Measurements from ENCODE around the gene LIN28B.
"Not testable (repeated sequence)": the region's sequence is repeated elsewhere in the genome, so short reads cannot be mapped to it uniquely, and the experiment has no call there.

LIN28B gene, protein sequence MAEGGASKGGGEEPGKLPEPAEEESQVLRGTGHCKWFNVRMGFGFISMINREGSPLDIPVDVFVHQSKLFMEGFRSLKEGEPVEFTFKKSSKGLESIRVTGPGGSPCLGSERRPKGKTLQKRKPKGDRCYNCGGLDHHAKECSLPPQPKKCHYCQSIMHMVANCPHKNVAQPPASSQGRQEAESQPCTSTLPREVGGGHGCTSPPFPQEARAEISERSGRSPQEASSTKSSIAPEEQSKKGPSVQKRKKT

GRCh38 chr6:104956731-104957294 lies at the start of gene LIN28B:
Gene LIN28B (plus strand): TSS chr6:104957107. CDS start chr6:104957251, 144 bp downstream.
- DNase-seq, result no peak

GRCh38 chr6:104908031-104908887 lies 48.6 kb upstream of the LIN28B start:
- no peak for DNase-seq

- DNase-seq, result no peak
Observed at GRCh38 chr6:104908888-104909525, 47.9 kb upstream of the LIN28B start.

- DNase-seq, result no peak
Observed at GRCh38 chr6:104921896-104922295, 35.0 kb upstream of the LIN28B start.

DNA sequence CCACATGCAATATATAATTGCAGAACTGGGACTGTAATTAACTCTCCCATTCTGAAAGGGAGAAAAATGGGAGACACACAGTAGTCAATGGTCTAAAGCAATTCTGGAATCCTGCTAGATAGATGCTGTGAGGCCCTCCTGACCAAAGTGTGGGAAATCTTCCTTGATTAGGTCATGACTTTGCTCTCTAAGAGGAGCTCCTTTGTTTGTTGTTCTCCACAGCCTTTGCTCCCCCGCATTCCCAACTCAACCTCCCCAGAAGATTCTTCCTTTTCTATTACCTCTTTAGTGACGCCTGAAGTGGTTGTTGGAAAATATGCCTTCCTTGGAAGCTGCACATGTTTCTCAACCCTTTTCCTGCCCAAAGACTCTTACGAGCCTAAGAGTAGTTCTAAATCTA lies 28.8 kb upstream of the LIN28B start:
- DNase-seq, result no peak

DNA sequence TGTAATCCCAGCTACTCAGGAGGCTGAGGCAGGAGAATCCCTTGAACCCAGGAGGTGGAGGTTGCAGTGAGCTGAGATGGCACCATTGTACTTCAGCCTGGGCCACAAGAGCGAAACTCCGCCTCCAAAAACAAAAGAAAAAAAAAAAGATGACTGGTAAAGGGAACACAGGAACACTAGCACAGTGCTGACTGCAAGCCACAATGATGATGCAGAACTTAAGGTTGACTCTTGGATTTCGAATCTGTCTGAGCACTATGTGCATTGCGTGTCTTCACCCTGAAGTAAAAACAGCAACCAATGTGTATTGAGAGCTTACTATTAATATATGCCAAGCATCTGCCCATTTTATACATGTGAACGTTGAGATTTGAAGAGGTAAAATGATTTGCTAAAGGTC lies 27.6 kb upstream of the LIN28B start:
- DNase-seq, result no peak

GRCh38 chr6:104930939-104931338 lies 26.0 kb upstream of the LIN28B start:
- no peak for DNase-seq

DNA sequence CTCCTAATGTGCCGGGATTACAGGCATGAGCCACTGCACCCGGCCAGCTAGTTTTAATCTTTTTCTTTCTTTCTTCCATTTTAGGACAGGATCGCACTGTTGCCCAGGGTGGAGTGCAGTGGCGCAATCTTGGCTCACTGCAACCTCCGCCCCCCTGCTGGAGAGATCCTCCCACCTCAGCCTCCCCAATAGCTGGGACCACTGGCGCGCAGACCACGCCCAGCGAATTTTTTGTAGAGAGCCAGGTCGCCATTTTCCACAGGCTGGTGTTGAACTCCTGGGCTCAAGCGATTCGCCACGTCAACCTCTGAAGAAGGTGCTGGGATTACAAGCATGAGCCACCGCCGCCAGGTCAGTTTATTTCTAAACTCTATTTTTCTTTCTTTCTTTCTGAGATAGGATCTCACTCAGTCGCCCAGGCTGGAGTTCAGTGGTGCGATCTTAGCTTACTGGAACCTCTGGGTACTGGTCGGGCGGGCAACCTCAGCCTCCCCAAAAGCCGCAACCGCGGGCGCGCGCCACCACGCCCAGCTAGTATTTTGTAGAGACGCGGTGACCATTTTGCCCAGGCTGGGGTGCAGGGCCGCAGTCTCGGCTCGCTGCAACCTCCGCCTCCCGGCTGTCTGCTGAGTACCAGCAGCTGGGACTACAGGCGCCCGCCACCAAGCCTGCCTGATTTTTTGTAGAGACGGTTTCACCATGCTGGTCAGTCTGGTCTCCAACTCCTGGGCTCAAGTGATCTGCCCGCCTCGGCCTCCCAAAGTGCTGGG lies 20.0 kb upstream of the LIN28B start:
- DNase-seq, result no peak

DNA sequence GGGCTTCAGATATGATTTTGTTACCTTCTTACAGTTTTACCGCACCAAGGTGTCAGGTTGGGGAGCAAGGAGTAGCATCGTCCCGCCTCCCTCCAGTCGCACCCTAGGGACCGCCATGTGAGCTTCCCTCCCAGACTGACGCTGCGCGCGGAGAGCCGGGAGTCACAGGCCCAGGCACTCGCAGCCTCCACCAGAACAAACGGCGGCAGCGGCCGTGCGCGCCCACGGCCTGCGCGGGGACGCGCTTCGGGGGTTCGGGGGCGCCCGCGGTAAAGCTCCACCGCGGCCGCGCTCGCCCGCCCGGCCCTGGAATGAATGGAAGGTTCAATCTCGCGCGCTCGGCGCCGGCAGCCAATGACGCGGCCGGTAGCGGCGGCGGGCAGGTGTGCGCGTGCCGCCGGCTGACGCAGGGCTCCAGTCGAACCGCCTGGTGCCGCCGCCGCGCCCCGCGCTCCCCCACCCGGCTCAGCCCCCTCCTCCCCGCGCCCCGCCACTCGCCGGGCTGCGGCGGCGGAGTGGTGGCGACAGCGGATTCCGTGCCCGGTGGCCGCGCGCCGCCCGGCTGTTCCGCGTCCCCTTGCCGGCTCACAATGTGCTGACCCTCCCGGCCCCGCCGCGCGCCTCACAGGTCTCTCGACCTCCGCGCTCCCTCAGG lies 16.5 kb upstream of the LIN28B start:
- no peak for DNase-seq

GRCh38 chr6:104940893-104941728 lies 15.8 kb upstream of the LIN28B start:
- no peak for DNase-seq

- DNase-seq, result no peak
Observed at GRCh38 chr6:104941729-104942091, 15.2 kb upstream of the LIN28B start.

DNA sequence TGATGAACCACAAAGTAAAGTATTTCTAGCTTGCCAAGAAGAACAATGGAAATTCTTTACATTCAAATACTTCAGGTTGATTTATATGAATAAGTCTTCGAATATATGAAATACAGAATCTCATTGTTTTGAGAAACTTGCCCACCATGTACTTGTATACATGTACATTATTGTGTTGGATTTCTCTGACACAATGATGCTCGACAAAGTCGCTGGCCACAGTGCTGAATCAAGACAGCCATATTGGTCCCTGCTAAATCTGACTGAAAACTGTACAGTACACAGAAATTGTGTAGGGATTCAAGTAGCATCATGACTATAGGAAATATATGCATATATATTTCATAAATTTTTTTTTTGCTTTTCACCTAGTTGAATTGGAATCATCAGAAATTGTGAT lies 13.1 kb upstream of the LIN28B start:
- DNase-seq, result no peak

DNA sequence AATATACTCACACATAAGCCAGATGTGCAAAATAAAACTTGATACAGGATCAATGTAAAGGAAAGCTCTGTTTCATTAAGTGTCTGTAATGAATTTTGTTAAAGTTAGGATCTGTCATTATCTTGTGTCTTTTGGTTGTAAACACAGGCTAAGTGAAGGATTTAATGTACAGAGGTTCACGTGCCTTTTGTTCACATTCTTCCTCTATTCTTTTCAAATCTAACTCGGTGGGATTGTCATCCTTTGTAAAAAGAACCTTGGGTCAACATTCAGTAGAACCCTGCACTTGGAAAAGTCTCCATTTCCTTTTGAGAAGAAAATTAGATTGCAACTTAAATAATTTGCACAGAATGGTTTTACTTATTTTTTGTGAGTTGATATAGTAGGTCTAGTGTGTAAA lies 7.7 kb upstream of the LIN28B start:
- no peak for DNase-seq

GRCh38 chr6:104951677-104952076 lies 5.2 kb upstream of the LIN28B start:
- no peak for DNase-seq

- no peak for DNase-seq
Observed at GRCh38 chr6:104952911-104953399, 4.0 kb upstream of the LIN28B start.

DNA sequence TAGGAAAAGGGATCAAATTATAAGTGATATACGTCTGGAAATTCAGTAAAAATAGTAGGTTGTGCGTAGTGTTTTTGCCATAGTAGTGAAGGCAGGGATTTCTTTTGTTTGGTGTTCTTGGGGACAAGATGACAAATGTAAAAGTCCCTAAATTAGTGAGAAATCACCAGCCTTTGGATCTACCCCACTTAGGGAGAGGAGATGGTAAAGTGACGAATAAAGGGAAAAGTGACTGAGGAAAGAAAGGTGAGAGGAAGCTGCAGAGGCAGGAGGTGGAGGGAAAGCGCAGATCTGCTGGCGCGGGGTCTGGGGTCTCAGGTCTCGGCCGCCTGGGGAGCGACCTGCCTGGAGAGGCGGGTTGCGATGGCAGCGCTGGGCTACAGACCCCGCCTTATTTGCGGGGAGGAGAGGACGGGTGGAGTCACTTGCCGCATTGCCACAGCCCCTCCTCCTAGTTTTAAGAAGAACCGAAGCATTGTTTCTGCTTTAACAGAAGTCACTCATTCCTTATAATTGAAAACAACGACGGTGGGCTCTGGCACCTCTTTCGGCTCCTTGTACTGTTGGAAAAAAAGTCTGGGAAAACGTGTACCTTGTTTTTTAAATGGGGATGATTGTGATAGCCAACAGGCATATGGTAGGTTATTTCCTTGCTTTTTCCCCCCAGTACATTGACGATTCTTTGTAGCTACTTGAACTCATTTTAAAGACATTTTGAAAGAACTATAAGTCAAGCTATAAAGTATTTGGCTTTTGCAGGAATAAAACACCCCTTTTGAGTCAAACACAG lies 3.3 kb upstream of the LIN28B start:
- not testable (repeated sequence) for DNase-seq

- no peak for DNase-seq
Observed at GRCh38 chr6:104954190-104954797, 2.6 kb upstream of the LIN28B start.

- no peak for DNase-seq
Observed at GRCh38 chr6:104955491-104955890, 1.4 kb upstream of the LIN28B start.

GRCh38 chr6:104955927-104956730 lies 778 bp upstream of the LIN28B start:
- DNase-seq, result no peak

Measured in MV-4-11 (cell line).